Measurements from ENCODE around the gene CAMTA1.

The CAMTA1 gene

DNA sequence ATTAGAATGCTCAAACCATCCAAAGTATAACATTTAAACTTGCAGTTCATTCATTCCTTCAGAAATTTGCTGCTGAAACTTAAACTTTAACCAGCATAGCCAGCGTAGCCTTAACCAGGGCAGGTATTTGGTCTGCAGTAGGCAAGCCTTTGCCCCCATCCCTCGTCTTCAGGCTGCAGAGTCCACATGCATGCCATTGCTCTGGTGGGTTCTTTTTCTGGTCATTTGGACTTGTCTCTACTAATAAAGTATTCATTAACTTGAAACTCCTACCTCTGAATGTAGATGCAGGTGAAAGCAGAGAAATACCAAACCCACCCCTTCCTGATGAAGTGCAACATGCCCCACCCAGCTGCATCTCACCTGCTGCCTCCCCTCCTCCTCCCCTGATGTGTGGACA, 100.2 kb downstream of the CAMTA1 start:
- H3K4me3 ChIP-seq (ENCODE audit: low read length), result no peak overlapping the region
- TF ChIP-seq, protein P1, sequence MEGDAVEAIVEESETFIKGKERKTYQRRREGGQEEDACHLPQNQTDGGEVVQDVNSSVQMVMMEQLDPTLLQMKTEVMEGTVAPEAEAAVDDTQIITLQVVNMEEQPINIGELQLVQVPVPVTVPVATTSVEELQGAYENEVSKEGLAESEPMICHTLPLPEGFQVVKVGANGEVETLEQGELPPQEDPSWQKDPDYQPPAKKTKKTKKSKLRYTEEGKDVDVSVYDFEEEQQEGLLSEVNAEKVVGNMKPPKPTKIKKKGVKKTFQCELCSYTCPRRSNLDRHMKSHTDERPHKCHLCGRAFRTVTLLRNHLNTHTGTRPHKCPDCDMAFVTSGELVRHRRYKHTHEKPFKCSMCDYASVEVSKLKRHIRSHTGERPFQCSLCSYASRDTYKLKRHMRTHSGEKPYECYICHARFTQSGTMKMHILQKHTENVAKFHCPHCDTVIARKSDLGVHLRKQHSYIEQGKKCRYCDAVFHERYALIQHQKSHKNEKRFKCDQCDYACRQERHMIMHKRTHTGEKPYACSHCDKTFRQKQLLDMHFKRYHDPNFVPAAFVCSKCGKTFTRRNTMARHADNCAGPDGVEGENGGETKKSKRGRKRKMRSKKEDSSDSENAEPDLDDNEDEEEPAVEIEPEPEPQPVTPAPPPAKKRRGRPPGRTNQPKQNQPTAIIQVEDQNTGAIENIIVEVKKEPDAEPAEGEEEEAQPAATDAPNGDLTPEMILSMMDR (conservative IDR thresholded peaks at IDR 0.05; ENCODE audit: low read length), result no peak
- DNase-seq (ENCODE audit: low read depth), result no peak

- no peak for DNase-seq (ENCODE audit: low read depth)
- no peak overlapping the region for H3K4me3 ChIP-seq (ENCODE audit: low read length)
- TF ChIP-seq, protein P1 (conservative IDR thresholded peaks at IDR 0.05; ENCODE audit: low read length), result no peak
These were observed 101.3 kb downstream of the CAMTA1 start for GRCh38 chr1:6886523-6886922.

- no peak overlapping the region for H3K4me3 ChIP-seq (ENCODE audit: low read length)
- DNase-seq (ENCODE audit: low read depth), result peak; percentile 6
- TF ChIP-seq, protein P1 (conservative IDR thresholded peaks at IDR 0.05; ENCODE audit: low read length), result no peak
These were observed 103.0 kb downstream of the CAMTA1 start for GRCh38 chr1:6888268-6888667.

GRCh38 chr1:6888870-6889269, 103.6 kb downstream of the CAMTA1 start:
- no peak overlapping the region for H3K4me3 ChIP-seq (ENCODE audit: low read length)
- TF ChIP-seq, protein P1 (conservative IDR thresholded peaks at IDR 0.05; ENCODE audit: low read length), result no peak
- no peak for DNase-seq (ENCODE audit: low read depth)

- DNase-seq (ENCODE audit: low read depth), result peak; percentile 64
- H3K4me3 ChIP-seq (ENCODE audit: low read length), result no peak overlapping the region
- TF ChIP-seq, protein P1 (conservative IDR thresholded peaks at IDR 0.05; ENCODE audit: low read length), result peak; percentile 92
These were observed 104.7 kb downstream of the CAMTA1 start for GRCh38 chr1:6889875-6890480.

DNA sequence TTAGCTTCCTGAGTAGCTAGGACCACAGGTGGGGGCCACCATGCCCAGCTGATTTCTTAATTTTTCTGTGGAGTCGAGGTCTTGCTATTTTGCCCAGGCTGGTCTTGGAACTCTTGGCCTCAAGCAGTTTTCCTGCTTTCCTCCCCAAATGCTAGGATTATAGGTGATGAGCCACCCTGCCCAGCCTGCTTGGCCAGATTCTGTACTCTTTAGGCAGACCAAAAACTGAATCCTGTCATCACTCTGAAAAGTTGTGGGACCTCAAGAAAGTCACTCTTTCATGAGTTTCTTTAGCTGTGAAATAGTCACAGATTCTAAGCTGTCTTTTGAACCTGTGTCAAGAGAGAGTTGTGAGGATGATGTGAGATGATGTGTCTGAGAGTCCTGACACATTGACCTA, 105.4 kb downstream of the CAMTA1 start:
- DNase-seq (ENCODE audit: low read depth), result no peak
- no peak overlapping the region for H3K4me3 ChIP-seq (ENCODE audit: low read length)
- TF ChIP-seq, protein P1 (conservative IDR thresholded peaks at IDR 0.05; ENCODE audit: low read length), result no peak

GRCh38 chr1:6891781-6892579, 106.7 kb downstream of the CAMTA1 start:
- TF ChIP-seq, protein P1 (conservative IDR thresholded peaks at IDR 0.05; ENCODE audit: low read length), result no peak
- DNase-seq (ENCODE audit: low read depth), result peak; percentile 9

More at GRCh38 chr1:6891781-6892579, 106.7 kb downstream of the CAMTA1 start:
- no peak overlapping the region for H3K4me3 ChIP-seq (ENCODE audit: low read length)
